Stimulated activated CD4-positive, alpha-beta T cell treated with anti-CD3 and anti-CD28 coated beads, TNF-alpha, amount 100 ng/mL, for 4 hours (primary cell): ENCODE results near the gene PPME1.
"Not testable (repeated sequence)": the region's sequence is repeated elsewhere in the genome, so short reads cannot be mapped to it uniquely, and the experiment has no call there.

Experiments used
- DNase-seq, 3 experiments: peaks; one replicate each; pipeline ENCODE4 v3.0.0-alpha.2; 2020; ENCODE audit warnings: low read depth in 3 of 3

Gene PPME1, protein sequence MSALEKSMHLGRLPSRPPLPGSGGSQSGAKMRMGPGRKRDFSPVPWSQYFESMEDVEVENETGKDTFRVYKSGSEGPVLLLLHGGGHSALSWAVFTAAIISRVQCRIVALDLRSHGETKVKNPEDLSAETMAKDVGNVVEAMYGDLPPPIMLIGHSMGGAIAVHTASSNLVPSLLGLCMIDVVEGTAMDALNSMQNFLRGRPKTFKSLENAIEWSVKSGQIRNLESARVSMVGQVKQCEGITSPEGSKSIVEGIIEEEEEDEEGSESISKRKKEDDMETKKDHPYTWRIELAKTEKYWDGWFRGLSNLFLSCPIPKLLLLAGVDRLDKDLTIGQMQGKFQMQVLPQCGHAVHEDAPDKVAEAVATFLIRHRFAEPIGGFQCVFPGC

DNA sequence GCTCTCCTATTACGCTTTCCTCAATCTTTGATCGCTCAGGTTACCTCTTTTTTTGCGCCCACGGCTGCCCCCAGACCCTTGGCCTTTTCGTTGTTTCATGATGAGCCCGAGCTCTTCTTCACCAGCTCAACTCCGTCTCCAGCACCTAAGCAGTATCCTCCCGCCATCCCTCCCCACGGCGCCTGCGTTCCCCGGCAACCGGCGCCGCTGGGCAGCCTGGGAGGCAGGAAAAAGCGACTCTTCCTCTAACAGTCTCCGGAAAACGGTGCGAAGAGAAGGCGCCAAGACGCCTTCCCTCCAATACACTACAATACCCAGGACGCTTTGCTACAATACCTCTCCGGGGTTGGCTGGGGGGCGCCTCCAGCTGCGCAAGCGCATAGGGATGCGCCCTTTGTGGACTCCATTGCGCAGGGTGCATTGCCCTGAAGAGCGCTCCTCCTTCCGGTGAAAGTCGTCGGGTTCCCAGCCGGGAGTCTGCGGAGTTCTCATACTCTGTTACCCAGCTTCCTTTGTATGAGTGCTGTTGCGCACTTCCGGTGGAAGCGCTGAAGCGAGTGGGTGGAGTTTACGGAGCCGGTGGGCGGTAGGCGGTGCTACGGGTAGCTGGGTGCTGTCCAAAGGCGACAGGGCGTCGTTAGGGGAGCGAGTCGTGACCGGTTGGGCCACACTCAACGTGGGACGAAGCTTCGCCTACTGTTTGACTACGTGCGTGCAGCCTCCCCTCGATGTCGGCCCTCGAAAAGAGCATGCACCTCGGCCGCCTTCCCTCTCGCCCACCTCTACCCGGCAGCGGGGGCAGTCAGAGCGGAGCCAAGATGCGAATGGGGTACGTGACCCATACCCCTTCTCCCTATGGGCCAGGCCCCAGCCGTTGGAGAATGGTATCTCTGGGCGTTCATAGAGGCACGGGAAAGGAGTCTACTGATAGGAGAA lies at the start of gene PPME1, which contains the start of gene C2CD3:
Gene PPME1 (plus strand): TSS at position 596 of the 936 bp plus-strand sequence. CDS start 133 bp downstream, at position 729.
Gene C2CD3 (minus strand): TSS at position 309 of the 936 bp plus-strand sequence. CDS start 210 bp downstream, at position 99.
- DNase-seq, result peak; percentile 84 to 96 (median 94)

GRCh38 chr11:74121804-74122203 lies 49.3 kb upstream of the PPME1 start:
- no peak for DNase-seq

- DNase-seq, result no peak
Measured at GRCh38 chr11:74123008-74123448, 48.1 kb upstream of the PPME1 start.

GRCh38 chr11:74129121-74129520 lies 42.0 kb upstream of the PPME1 start:
- DNase-seq, result not testable (repeated sequence)

GRCh38 chr11:74132833-74133232 lies 38.3 kb upstream of the PPME1 start:
- no peak for DNase-seq

DNA sequence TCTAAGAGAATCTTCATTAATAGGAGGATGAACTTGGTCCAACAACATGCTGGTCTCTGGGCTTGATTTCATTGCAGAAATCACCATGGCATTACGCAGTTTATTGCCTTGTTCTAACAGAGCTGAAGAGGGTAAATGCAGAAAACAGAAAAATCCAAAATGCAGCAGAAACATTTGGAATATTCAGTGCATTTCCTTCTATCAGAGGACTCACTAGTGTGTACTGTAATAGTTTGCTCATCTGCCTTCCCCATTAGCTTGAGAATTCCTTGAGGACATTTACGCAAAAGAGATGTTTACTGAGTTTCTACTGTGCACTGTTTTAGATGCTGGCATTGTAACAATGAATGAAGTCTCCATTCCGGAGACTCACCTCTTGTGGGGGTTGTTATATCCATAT lies 37.7 kb upstream of the PPME1 start:
- DNase-seq, result no peak

DNA sequence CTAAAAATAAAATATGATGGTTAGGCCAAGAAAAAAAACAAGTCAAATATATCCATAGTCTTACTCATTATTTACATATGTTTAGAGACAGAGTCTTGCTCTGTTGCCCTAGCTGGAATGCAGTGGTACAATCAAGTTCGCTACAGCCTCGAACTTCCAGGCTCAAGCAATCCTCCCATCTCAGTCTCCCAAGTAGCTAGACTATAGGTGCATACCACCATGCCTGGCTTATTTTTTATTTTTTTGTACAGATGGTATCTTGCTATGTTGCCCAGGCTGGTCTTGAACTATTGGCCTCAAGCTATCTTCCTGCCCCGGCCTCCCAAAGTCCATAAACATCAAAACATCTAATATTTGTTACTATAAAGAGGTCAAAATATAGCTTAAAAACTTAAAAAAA lies 36.4 kb upstream of the PPME1 start:
- DNase-seq, result no peak

- DNase-seq, result no peak
Measured at GRCh38 chr11:74135127-74135840, 35.8 kb upstream of the PPME1 start.

- no peak for DNase-seq
Measured at GRCh38 chr11:74138021-74138420, 33.1 kb upstream of the PPME1 start.

GRCh38 chr11:74138572-74138971 lies 32.5 kb upstream of the PPME1 start:
- DNase-seq, result no peak

GRCh38 chr11:74139151-74139918 lies 31.8 kb upstream of the PPME1 start:
- DNase-seq, result no peak

GRCh38 chr11:74139919-74140431 lies 31.1 kb upstream of the PPME1 start:
- not testable (repeated sequence) for DNase-seq

DNA sequence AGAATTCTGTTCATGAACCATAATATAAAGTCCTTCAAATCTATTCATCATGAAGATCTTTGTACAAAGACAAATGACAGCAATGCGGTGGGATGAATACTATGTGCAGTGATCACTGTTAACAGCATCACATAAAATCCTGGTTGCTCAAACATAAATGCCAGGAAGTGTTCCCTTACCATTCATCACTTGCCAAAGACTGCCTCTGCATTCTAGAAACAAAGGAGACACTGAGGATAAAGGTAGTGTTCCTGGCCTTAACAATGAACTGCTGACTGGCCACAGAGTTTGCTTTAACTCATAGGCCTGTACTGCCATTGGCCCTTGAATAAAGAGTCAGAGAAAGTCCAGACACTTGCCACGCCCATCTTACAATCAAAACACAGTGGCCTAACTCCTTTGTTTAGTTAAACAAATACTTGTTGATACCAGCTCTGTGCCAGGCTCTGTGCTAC lies 29.8 kb upstream of the PPME1 start:
- DNase-seq, result no peak

DNA sequence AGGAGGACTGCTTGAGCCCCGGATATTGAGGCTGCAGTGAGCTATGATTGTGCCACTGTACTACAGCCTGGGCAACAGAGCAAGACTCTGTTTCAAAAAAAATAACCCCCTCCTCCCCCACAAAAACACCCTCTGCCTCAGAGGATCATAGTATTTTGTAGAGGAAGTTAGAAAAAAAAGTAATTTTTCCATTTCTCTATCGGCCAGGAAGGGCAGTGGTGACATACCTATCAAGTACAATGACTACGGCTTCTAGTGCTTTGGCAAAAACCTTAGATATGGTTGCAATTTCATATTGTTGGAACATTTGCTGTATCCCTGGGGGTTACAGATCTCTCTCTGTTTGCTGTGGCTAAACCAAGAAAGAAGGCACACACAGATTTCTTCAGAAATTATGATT lies 29.2 kb upstream of the PPME1 start:
- no peak for DNase-seq

DNA sequence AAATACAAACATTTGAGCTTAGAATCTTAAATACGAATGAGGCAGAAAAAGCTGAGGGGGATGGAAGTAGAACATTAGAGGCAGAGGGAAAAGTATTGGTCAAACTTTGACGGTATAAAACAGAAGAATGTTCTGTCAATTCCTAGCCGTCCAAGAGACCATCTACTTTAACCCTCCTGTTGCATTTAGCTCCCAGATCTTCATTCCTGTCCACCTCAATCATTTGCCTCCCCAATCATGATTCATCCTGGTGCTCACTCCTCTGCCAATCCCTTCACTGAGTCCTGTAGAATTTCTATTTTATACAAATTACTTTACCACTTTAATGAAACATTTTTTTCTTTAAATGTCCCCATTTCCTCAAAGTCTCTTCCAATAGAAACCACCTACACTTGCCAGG lies 28.5 kb upstream of the PPME1 start:
- DNase-seq, result no peak

- no peak for DNase-seq
Measured at GRCh38 chr11:74144592-74144991, 26.5 kb upstream of the PPME1 start.

DNA sequence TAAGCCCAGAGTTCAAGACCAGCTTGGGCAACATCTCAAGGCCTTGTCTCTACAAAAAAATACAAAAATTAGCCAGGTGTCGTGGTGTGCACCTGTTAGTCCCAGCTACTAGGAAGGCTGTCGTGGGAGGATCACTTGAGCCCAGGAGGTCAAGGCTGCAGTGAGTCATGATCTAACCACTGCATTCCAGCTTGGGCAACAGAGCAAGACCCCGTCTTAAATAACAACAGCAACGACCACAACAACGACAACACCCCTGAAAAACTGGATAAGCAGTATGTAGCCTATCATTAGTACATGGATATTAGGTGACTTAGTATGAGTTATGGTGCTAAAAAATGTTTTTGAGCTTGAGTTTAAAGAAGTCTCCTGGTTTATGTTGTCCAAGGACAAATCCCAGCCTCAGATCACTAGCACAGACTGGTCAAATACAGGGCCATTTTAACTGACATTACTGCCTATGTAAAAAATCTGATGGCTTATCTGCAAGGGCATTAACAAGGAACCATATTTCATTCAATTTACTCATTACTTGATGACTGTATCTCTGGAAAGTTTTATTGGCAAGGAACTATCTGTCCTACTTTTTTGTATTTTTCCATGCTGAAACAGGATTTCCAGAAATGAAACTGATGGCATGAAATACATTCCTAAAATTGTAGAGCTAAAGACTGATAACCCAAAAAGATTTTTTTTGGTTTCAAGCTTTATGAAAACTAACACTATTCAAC lies 23.7 kb upstream of the PPME1 start:
- DNase-seq, result no peak

DNA sequence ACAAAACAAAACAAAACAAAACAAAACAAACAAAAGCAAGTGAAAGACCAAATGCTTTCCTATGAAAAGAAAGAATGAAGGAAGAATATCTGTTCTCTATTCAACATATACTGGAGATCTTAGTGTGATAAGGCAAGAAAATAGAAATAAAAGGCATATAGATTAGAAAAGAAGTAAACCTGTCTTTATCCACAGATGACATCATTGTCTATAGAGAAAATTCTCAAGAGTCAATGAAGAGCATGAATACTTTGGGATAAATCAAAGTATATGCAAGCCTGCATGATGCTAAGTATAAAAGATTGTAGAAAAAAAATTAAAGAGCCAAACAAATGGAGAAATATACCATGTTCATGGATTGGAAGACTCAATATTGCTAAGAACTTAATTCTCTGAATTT lies 17.9 kb upstream of the PPME1 start:
- DNase-seq, result no peak

DNA sequence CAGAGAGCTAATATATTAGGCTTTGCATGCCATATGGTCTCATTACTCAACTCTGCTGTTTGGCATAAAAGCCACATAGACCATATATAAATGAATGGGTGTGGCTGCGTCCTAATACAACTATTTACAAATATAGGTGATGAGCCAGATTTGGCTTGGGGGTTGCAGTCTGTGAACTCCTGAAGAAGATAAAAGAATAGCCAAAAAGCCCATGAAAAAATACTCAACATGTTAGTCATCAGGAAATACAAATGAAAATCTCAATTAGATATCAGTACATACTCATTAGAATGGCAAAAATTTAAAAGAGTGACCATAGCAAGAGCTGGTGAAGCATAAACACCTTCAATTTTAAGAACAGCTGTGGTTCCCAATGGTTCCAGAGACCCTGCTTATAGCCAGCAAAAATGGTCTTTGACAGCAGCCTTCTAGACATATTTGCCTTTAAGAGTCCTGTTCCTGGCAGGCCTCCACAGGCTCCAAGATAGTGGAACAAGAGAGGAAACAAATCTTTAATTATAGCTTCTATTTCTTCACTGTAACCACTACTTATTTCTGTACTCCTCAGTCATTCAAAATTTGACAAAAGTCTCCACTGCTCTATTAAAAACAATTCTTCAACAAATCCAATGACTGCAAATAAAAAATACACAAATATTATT lies 16.3 kb upstream of the PPME1 start:
- no peak for DNase-seq
